HEK293T (cell line): Measurements from ENCODE around the gene RAD51AP2.

Source experiments
- ARNT ChIP-seq: fragments of 450-650 bp; IDR thresholded peaks from 2 replicates; pipeline ENCODE4 v1.6.1; 2017; ENCODE audit warnings: mild to moderate bottlenecking
- CTBP1 ChIP-seq: fragments of 450-650 bp; IDR thresholded peaks from 2 replicates; pipeline ENCODE4 v1.6.1; 2016; ENCODE audit warnings: borderline replicate concordance
- FOXA1 ChIP-seq: fragments of 450-650 bp; IDR thresholded peaks from 2 replicates; pipeline ENCODE4 v1.6.1; 2016; ENCODE audit warnings: mild to moderate bottlenecking
- FOXM1 ChIP-seq: fragments of 450-650 bp; IDR thresholded peaks from 2 replicates; pipeline ENCODE4 v1.6.1; 2017; ENCODE audit warnings: mild to moderate bottlenecking, borderline replicate concordance
- NFRKB ChIP-seq: fragments of 450-650 bp; IDR thresholded peaks from 2 replicates; pipeline ENCODE4 v1.6.1; 2016; ENCODE audit warnings: mild to moderate bottlenecking, moderate library complexity
- PKNOX1 ChIP-seq: fragments of 450-650 bp; IDR thresholded peaks from 2 replicates; pipeline ENCODE4 v1.6.1; 2016
- SUZ12 ChIP-seq: fragments of 450-650 bp; IDR thresholded peaks from 2 replicates; pipeline ENCODE4 v1.6.1; 2016; ENCODE audit warnings: mild to moderate bottlenecking
- ZNF384 ChIP-seq: fragments of 450-650 bp; IDR thresholded peaks from 2 replicates; pipeline ENCODE4 v1.6.1; 2016

GRCh38 chr2:17483496-17483895, 34.7 kb downstream of the RAD51AP2 start:
- no peak for TF ChIP-seq SUZ12
- no peak for TF ChIP-seq CTBP1
- no peak for TF ChIP-seq PKNOX1
- TF ChIP-seq ARNT = no peak
- no peak for TF ChIP-seq FOXM1
- TF ChIP-seq NFRKB = no peak
- no peak for TF ChIP-seq FOXA1
- TF ChIP-seq ZNF384 = no peak
